IPS-15b (cell line): ENCODE results near the gene DRC1.

Source experiments
- H3K27me3 ChIP-seq: one replicate; pipeline ENCODE4 v1.6.1; 2013; ENCODE audit warnings: low read length; ENCODE audit not compliant: control insufficient read depth, insufficient read depth
- H3K36me3 ChIP-seq: one replicate; pipeline ENCODE4 v1.6.1; 2013; ENCODE audit warnings: low read length; ENCODE audit not compliant: control insufficient read depth, insufficient read depth
- H3K4me1 ChIP-seq: one replicate; pipeline ENCODE4 v1.6.1; 2013; ENCODE audit warnings: mild to moderate bottlenecking, low read length; ENCODE audit not compliant: control insufficient read depth, insufficient read depth
- H3K4me3 ChIP-seq: one replicate; pipeline ENCODE4 v1.5.1; 2013; ENCODE audit warnings: low read depth, low read length
- H3K9ac ChIP-seq: one replicate; pipeline ENCODE4 v1.6.1; 2013; ENCODE audit warnings: low read depth, mild to moderate bottlenecking, low read length
- H3K9me3 ChIP-seq: one replicate; pipeline ENCODE4 v1.6.1; 2013; ENCODE audit warnings: mild to moderate bottlenecking, low read length; ENCODE audit not compliant: control insufficient read depth, insufficient read depth

Gene DRC1

GRCh38 chr2:26459991-26460612 lies 58.4 kb downstream of the DRC1 start:
- Histone ChIP-seq H3K4me1 (no peaks in the 10 kb centered on the region), H3K9ac (no peak overlapping the region), H3K9me3 (no peaks in the 10 kb centered on the region), H3K27me3 (no peaks in the 10 kb centered on the region), H3K36me3 (no peaks in the 10 kb centered on the region), H3K4me3 (no peak overlapping the region)

- Histone ChIP-seq H3K4me1 (no peaks in the 10 kb centered on the region), H3K9ac (no peak overlapping the region)
These were observed 58.9 kb downstream of the DRC1 start for GRCh38 chr2:26460613-26461031.

GRCh38 chr2:26461601-26462023 lies 59.9 kb downstream of the DRC1 start:
- H3K27me3 ChIP-seq, result no peaks in the 10 kb centered on the region
- H3K4me1 ChIP-seq, result no peaks in the 10 kb centered on the region
- H3K36me3 ChIP-seq, result no peaks in the 10 kb centered on the region
- H3K9ac ChIP-seq, result no peak overlapping the region
- H3K9me3 ChIP-seq, result no peaks in the 10 kb centered on the region
- no peak overlapping the region for H3K4me3 ChIP-seq

More at GRCh38 chr2:26460613-26461031, 58.9 kb downstream of the DRC1 start:
- H3K27me3 ChIP-seq, result no peaks in the 10 kb centered on the region
- H3K9me3 ChIP-seq, result no peaks in the 10 kb centered on the region
- H3K36me3 ChIP-seq, result no peaks in the 10 kb centered on the region
- no peak overlapping the region for H3K4me3 ChIP-seq

GRCh38 chr2:26462100-26462499 lies 60.4 kb downstream of the DRC1 start:
- Histone ChIP-seq H3K9me3 (no peaks in the 10 kb centered on the region), H3K4me1 (no peaks in the 10 kb centered on the region), H3K27me3 (no peaks in the 10 kb centered on the region), H3K4me3 (no peak overlapping the region), H3K36me3 (no peaks in the 10 kb centered on the region), H3K9ac (no peak overlapping the region)

GRCh38 chr2:26462511-26463243 lies 61.0 kb downstream of the DRC1 start:
- H3K9ac ChIP-seq, result no peak overlapping the region
- H3K9me3 ChIP-seq, result no peaks in the 10 kb centered on the region
- H3K4me1 ChIP-seq, result no peaks in the 10 kb centered on the region

GRCh38 chr2:26463244-26464192 lies 61.8 kb downstream of the DRC1 start:
- Histone ChIP-seq H3K4me1 (no peaks in the 10 kb centered on the region), H3K9me3 (no peaks in the 10 kb centered on the region), H3K4me3 (no peak overlapping the region), H3K27me3 (no peaks in the 10 kb centered on the region), H3K9ac (no peak overlapping the region), H3K36me3 (no peaks in the 10 kb centered on the region)

More at GRCh38 chr2:26462511-26463243, 61.0 kb downstream of the DRC1 start:
- H3K4me3 ChIP-seq, result no peak overlapping the region
- H3K36me3 ChIP-seq, result no peaks in the 10 kb centered on the region
- H3K27me3 ChIP-seq, result no peaks in the 10 kb centered on the region

GRCh38 chr2:26464390-26465265 lies 62.9 kb downstream of the DRC1 start:
- H3K27me3 ChIP-seq, result no peaks in the 10 kb centered on the region
- H3K36me3 ChIP-seq, result no peaks in the 10 kb centered on the region
- no peaks in the 10 kb centered on the region for H3K4me1 ChIP-seq
- H3K9me3 ChIP-seq, result no peaks in the 10 kb centered on the region
- H3K9ac ChIP-seq, result no peak overlapping the region
- no peak overlapping the region for H3K4me3 ChIP-seq

GRCh38 chr2:26465266-26465925 lies 63.7 kb downstream of the DRC1 start:
- Histone ChIP-seq H3K4me1 (no peaks in the 10 kb centered on the region), H3K9ac (no peak overlapping the region), H3K4me3 (no peak overlapping the region), H3K36me3 (no peaks in the 10 kb centered on the region), H3K27me3 (no peaks in the 10 kb centered on the region), H3K9me3 (no peaks in the 10 kb centered on the region)

GRCh38 chr2:26465981-26466471 lies 64.3 kb downstream of the DRC1 start:
- Histone ChIP-seq H3K4me1 (no peaks in the 10 kb centered on the region), H3K4me3 (no peak overlapping the region), H3K36me3 (no peaks in the 10 kb centered on the region), H3K9me3 (no peaks in the 10 kb centered on the region), H3K27me3 (no peaks in the 10 kb centered on the region), H3K9ac (no peak overlapping the region)

- Histone ChIP-seq H3K9ac (no peak overlapping the region), H3K9me3 (no peaks in the 10 kb centered on the region), H3K4me1 (no peaks in the 10 kb centered on the region), H3K4me3 (no peak overlapping the region), H3K27me3 (no peaks in the 10 kb centered on the region), H3K36me3 (no peaks in the 10 kb centered on the region)
These were observed 65.1 kb downstream of the DRC1 start for GRCh38 chr2:26466662-26467310.
